Suprapubic skin (tissue), 4 donors: ENCODE results near the gene ZFP2. TPM values are rescaled to one million over a fixed set of nuclear protein-coding genes. Genes with fewer than 3 reads are reported as not detected.

ENCODE experiments used
- total RNA-seq, 4 donors: library from RNA; depleted of rRNA; stranded (reverse); fragments of >200 nt; gene quantifications; one replicate each; pipeline ENCODE4 v1.1.0, GENCODE V29; 2016

The ZFP2 gene
- total RNA-seq, 4 donors from 2014 or later = 0.94 to 4.8 (median 2.0) TPM

Other genes starting within 250 kb of the ZFP2 start
- gene ZNF354A, start 165.3 kb upstream of the ZFP2 start, total RNA-seq = 10 to 100 TPM; 12.1 to 44.1 (median 18.2) TPM
- 10 to 100 TPM; 12.5 to 34.5 (median 14.9) TPM for gene ZNF354B, start 36.0 kb upstream of the ZFP2 start, total RNA-seq
- 1 to 10 TPM in 1 of 4 donors, under 1 TPM in 3; 0.38 to 3.1 (median 0.71) TPM for gene ZNF454, start 45.3 kb downstream of the ZFP2 start, total RNA-seq
- under 1 TPM in 1 of 4 donors, not detected in 3; 0.08 TPM for gene GRM6, start 99.4 kb downstream of the ZFP2 start, total RNA-seq
- gene ZNF879, start 127.9 kb downstream of the ZFP2 start, total RNA-seq = 1 to 10 TPM; 1.6 to 6.7 (median 2.6) TPM
- gene ZNF354C, start 164.5 kb downstream of the ZFP2 start, total RNA-seq = 1 to 10 TPM; 1.9 to 3.5 (median 2.8) TPM